Epidermal melanocyte (primary cell): Measurements from ENCODE around the gene LIN7C.
"Not testable (repeated sequence)": the region's sequence is repeated elsewhere in the genome, so short reads cannot be mapped to it uniquely, and the experiment has no call there.

Experiments used
- DNase-seq: peaks from one replicate; pipeline ENCODE4 v3.0.0; 2011; ENCODE audit warnings: low spot score; ENCODE audit not compliant: insufficient read length

The LIN7C gene

DNA sequence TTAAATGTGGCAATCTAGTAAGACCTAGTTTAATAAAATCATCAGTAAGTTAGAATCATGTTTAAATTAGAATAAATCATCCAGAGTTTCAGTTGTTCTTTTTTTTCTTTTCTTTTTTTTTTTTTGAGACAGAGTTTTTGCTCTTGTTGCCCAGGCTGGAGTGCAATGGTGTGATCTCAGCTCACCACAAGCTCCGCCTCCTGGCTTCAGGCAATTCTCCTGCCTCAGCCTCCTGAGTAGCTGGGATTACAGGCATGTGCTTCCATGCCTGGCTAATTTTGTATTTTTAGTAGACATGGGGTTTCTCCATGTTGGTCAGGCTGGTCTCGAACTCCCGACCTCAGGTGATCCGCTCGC, 58.4 kb downstream of the LIN7C start:
- not testable (repeated sequence) for DNase-seq

- DNase-seq, result no peak
Measured at GRCh38 chr11:27447288-27448183, 59.0 kb downstream of the LIN7C start.

GRCh38 chr11:27445625-27446024, 60.9 kb downstream of the LIN7C start:
- DNase-seq, result no peak

DNA sequence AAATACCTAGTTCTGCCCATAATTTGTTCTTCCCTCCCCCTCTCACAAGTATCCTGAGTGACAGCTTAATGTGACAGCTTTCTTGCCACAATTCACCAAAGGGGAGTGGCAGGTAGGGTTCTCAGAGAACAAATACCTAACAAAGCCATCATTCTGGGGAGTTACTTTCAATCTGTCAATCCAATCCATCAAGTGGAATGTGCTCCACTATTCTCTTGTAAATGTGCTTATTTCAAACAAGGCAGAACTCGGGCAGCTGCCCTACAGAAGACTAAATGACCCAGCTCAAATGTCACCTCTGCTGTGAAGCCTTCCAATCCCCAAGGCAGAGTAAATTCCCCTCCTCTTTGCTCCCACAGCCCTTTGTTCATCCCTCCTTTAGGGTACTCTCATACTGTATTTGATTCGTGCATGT, 61.8 kb downstream of the LIN7C start:
- no peak for DNase-seq
